ENCODE measurements around the gene ATP1B3.
"Not testable (repeated sequence)": the region's sequence is repeated elsewhere in the genome, so short reads cannot be mapped to it uniquely, and the experiment has no call there.

Gene ATP1B3

DNA sequence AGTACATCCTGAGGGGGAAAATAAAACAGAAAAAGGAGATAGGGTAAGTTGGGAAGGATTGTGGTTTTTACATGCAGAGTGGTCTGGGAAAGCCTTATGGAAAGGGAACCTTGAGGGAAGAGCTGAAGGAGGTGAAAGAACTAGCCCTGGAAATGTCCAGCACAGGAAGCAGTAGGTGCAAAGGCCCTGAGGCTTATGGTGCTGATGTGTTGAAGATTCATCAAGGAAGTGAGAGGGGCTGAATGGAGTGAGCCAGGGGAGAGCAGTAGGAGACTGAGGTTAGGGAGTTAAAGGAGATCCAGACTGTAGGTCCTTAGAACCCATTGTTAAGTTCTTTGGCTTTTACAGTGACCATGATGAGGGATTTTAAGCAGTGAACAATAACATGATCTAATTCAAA is 33.0 kb downstream of the ATP1B3 start:
- peaks cover 37% of the 10 kb centered on the region for H3K36me3 Mint-ChIP-seq (ENCODE audit: low read depth)
- no peak overlapping the region for H3K27ac Mint-ChIP-seq
- H3K4me3 Mint-ChIP-seq, result no peak overlapping the region
- no peaks in the 10 kb centered on the region for H3K27me3 Mint-ChIP-seq (ENCODE audit: low read depth)
- peaks cover 2% of the 10 kb centered on the region for H3K4me1 Mint-ChIP-seq (ENCODE audit: low read depth)
- peaks cover 5% of the 10 kb centered on the region for H3K9me3 Mint-ChIP-seq

DNA sequence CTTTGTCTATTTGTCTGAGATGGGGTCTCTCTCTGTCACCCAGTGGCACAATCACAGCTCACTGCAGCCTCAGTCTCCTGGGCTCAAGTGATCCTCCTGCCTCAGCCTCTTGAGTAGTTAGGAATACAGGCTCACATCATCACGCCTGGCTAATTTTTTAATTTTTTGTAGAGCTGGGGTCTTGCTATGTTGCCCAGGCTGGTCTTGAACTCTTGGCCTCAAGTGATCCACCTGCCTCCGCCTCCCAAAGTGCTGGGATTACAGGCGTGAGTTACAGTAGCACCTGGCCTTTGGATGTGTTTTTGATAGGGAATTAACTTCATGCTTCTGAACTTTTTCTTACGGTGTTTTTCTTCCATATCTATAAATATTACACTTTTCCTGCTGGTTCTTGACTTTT is 33.5 kb downstream of the ATP1B3 start:
- H3K36me3 Mint-ChIP-seq (ENCODE audit: low read depth), result peaks cover 36% of the 10 kb centered on the region
- H3K4me3 Mint-ChIP-seq; H3K4me1 Mint-ChIP-seq (ENCODE audit: low read depth); H3K27ac Mint-ChIP-seq; H3K27me3 Mint-ChIP-seq (ENCODE audit: low read depth); H3K9me3 Mint-ChIP-seq: not testable (repeated sequence)

DNA sequence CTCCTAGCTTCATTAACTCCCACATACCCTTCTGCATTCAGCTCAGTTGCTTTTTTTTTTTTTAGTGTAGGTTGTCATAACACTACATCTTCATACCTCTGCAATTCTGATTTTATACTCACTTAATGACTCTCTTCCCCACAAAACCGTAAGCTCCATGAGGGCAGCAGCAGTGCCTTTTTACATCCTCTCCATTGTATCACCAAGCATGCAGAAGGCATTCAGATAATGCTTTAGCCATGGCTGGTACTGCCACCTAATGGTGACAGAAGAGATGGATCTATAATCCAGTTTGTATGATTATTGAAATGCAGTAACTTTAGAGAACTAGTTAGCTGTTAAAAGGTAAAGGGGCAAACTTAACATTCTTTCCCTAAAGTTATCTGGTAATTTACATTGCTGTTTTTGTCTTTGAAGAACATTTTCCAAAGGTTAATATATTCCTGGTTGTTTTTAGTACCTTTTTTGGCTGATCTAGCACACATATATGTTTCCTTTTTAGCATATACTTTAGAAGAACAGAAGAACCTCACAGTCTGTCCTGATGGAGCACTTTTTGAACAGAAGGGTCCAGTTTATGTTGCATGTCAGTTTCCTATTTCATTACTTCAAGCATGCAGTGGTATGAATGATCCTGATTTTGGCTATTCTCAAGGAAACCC is 36.8 kb downstream of the ATP1B3 start:
- Mint-ChIP-seq H3K4me3 (no peak overlapping the region), H3K4me1 (ENCODE audit: low read depth) (peaks cover 2% of the 10 kb centered on the region), H3K27me3 (ENCODE audit: low read depth) (no peaks in the 10 kb centered on the region), H3K36me3 (ENCODE audit: low read depth) (peaks cover 30% of the 10 kb centered on the region), H3K27ac (no peak overlapping the region), H3K9me3 (peaks cover 5% of the 10 kb centered on the region)

DNA sequence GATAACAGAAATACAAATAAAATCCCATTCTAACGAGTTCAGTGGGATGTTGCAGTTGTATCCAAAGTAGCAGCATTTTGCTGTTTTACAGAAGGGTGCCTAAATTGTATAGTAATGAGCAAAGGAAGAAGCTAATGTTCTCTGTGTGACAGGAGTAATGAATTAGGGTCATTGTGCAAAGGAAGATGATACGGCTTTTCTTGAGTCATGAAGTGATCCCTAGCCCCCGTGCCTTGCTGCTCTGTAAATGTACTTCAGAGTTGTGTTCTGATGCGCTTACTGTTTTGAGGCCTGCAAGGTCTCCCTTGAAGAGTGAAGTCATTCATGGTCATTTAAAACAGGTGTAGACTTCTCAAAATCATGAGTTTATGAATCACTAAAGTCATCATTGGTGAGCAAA is 37.9 kb downstream of the ATP1B3 start:
- H3K4me1 Mint-ChIP-seq (ENCODE audit: low read depth), result peaks cover 2% of the 10 kb centered on the region
- H3K36me3 Mint-ChIP-seq (ENCODE audit: low read depth), result peaks cover 22% of the 10 kb centered on the region
- peaks cover 5% of the 10 kb centered on the region for H3K9me3 Mint-ChIP-seq
- H3K27ac Mint-ChIP-seq, result no peak overlapping the region
- no peak overlapping the region for H3K4me3 Mint-ChIP-seq
- H3K27me3 Mint-ChIP-seq (ENCODE audit: low read depth), result no peaks in the 10 kb centered on the region

DNA sequence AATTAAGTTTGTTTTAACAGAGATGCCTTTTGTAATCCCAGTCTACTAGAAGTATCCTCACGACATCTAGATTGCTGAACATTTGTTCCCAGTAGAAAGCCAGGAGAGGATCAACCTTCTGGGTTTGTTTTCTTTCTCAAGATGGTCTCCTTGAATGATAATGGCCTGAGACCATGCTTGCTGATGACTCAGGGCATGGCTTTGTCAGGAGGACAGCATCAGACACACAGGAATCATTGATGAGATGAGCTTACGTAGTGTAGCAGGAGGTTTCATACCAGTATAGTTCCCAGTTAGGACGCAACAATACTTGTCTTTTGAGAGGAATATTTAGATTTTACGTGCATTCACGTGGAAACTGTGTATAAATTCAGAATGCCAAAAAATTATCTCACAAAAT is 38.6 kb downstream of the ATP1B3 start:
- no peak overlapping the region for H3K4me3 Mint-ChIP-seq
- H3K4me1 Mint-ChIP-seq (ENCODE audit: low read depth), result peaks cover 2% of the 10 kb centered on the region
- peaks cover 5% of the 10 kb centered on the region for H3K9me3 Mint-ChIP-seq
- peaks cover 19% of the 10 kb centered on the region for H3K36me3 Mint-ChIP-seq (ENCODE audit: low read depth)
- H3K27me3 Mint-ChIP-seq (ENCODE audit: low read depth), result no peaks in the 10 kb centered on the region
- no peak overlapping the region for H3K27ac Mint-ChIP-seq

DNA sequence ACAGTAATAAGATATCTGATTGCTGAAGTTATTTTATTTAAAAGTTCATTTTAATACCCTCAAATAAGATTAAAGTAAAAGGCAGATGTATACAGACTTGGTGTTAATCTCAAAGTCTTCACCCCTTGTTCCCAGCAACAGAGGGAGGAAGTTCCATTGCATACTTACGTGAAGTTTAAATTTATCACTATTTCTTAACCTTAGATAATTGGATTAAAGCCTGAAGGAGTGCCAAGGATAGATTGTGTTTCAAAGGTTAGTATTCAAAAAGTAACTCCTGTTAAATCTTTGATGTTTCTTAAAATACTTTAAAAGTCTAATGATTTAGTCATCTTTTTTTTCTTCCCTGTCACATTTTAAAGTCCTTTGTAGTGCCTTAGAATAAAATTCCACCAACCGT is 39.3 kb downstream of the ATP1B3 start:
- H3K27ac Mint-ChIP-seq, result no peak overlapping the region
- H3K4me1 Mint-ChIP-seq (ENCODE audit: low read depth), result no peaks in the 10 kb centered on the region
- H3K27me3 Mint-ChIP-seq (ENCODE audit: low read depth), result no peaks in the 10 kb centered on the region
- H3K36me3 Mint-ChIP-seq (ENCODE audit: low read depth), result peaks cover 16% of the 10 kb centered on the region
- H3K9me3 Mint-ChIP-seq, result peaks cover 5% of the 10 kb centered on the region
- no peak overlapping the region for H3K4me3 Mint-ChIP-seq

DNA sequence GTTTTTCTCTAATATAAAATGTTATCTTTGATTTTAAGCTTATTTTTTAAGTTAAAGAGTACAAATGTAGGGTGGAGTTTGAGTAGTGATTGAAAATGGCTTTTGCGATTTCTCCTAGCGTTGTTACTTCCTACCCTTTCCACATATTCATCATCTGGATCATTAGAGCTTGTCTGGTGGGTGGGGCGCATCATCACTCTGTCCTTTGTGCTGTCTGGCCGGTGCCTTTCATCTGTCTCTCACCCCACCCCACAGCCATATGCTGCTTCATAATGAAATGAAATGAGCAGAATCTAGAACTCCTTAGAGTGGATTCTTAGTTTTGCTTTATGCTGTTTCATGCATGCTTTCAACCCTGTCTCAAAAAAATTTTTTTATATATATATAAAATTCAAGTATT is 44.3 kb downstream of the ATP1B3 start:
- Mint-ChIP-seq H3K36me3 (ENCODE audit: low read depth) (peaks cover 21% of the 10 kb centered on the region), H3K27ac (no peak overlapping the region)

DNA sequence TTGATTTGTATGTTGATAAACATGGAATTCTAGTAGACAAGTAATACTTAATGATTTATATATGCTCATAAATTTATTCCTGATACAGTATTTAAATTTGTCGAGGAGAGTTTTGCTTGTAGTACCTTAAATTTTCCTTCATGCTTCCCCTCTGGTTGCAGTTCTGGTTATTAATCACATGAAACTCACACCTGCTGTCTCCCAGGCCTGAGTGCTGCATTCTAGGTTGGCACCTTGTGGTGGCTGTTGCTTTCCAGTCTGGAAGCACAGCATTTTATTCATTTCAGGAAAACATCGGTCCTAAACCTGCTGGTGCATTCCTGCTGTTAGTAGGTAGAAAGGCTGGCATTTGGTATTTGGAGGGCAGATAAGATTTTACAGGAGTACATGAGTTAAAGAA is 44.9 kb downstream of the ATP1B3 start:
- Mint-ChIP-seq H3K4me3 (no peak overlapping the region), H3K4me1 (ENCODE audit: low read depth) (no peaks in the 10 kb centered on the region), H3K9me3 (no peaks in the 10 kb centered on the region), H3K27me3 (ENCODE audit: low read depth) (no peaks in the 10 kb centered on the region), H3K27ac (no peak overlapping the region), H3K36me3 (ENCODE audit: low read depth) (peaks cover 19% of the 10 kb centered on the region)

More for the DNA sequence above, 44.3 kb downstream of the ATP1B3 start:
- Mint-ChIP-seq H3K9me3 (no peaks in the 10 kb centered on the region), H3K27me3 (ENCODE audit: low read depth) (no peaks in the 10 kb centered on the region), H3K4me3 (no peak overlapping the region), H3K4me1 (ENCODE audit: low read depth) (no peaks in the 10 kb centered on the region)

DNA sequence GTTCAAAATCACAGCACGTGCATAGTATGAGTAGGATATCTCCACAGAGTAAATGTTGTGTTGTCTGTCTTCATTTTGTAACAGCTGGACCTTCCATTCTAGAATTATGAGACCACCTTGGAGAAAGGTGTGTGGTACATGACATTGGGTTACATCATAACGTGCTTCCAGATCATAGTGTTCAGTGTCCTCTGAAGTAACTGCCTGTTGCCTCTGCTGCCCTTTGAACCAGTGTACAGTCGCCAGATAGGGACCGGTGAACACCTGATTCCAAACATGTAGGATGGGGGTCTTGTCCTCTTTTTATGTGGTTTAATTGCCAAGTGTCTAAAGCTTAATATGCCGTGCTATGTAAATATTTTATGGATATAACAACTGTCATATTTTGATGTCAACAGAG is 49.2 kb downstream of the ATP1B3 start:
- not testable (repeated sequence) for H3K4me3 Mint-ChIP-seq; H3K27me3 Mint-ChIP-seq (ENCODE audit: low read depth); H3K4me1 Mint-ChIP-seq (ENCODE audit: low read depth); H3K9me3 Mint-ChIP-seq; H3K27ac Mint-ChIP-seq
- peaks cover 27% of the 10 kb centered on the region for H3K36me3 Mint-ChIP-seq (ENCODE audit: low read depth)

DNA sequence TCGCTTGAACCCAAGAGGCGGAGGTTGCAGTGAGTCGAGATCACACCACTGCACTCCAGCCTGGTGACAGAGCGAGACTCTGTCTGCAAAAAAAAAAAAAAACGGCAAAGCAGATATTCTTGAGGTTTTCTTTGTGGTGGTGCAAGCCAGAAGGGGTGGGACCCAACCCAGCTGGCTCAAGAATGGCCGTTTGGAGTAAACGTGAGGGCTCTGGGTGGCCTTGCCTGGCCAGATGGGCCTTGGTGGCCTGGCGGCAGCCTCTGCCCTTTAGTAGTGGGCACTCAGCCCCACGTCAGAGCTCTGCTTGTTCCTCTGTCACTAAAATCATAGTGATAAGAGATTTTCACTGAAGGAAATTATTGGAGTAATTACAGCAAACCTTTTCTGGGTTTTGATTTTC is 50.5 kb downstream of the ATP1B3 start:
- no peaks in the 10 kb centered on the region for H3K27me3 Mint-ChIP-seq (ENCODE audit: low read depth)
- peaks cover 24% of the 10 kb centered on the region for H3K36me3 Mint-ChIP-seq (ENCODE audit: low read depth)

DNA sequence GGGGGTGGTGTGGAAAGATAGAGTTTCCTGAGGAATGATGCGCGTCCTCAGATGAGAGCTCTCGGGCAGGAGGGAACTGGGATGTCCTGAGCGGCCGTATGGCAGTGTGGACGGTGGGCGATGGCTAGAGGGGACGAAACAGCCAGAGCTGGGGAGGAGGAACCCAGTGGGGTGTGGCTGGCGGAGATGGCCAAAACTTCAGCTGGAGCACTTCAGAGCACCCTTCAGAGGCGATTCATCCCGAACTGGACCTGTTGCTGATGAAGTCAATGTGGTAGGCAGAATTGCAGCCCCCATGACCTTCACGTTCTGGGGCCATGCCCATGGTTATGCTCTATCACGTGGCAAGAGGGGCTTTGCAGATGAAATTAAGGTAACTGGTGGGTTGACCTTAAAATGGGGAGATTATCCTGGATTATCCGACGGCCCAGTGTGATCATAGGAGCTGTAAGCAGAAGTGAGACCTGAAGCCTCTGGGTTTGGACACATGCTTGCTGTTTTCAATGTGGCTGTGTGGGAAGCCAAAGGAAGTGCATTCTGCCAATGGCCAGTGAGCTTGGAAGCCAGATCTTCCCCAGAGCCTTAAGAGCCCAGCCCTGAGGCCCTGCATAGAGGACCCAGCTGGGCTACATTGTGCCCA is 52.3 kb downstream of the ATP1B3 start:
- H3K27ac Mint-ChIP-seq, result no peak overlapping the region
- no peaks in the 10 kb centered on the region for H3K9me3 Mint-ChIP-seq
- no peaks in the 10 kb centered on the region for H3K27me3 Mint-ChIP-seq (ENCODE audit: low read depth)
- H3K36me3 Mint-ChIP-seq (ENCODE audit: low read depth), result peaks cover 15% of the 10 kb centered on the region
- H3K4me1 Mint-ChIP-seq (ENCODE audit: low read depth), result no peaks in the 10 kb centered on the region
- H3K4me3 Mint-ChIP-seq, result no peak overlapping the region

More for the DNA sequence above, 50.5 kb downstream of the ATP1B3 start:
- no peaks in the 10 kb centered on the region for H3K9me3 Mint-ChIP-seq
- no peaks in the 10 kb centered on the region for H3K4me1 Mint-ChIP-seq (ENCODE audit: low read depth)
- H3K4me3 Mint-ChIP-seq, result no peak overlapping the region
- H3K27ac Mint-ChIP-seq, result no peak overlapping the region

DNA sequence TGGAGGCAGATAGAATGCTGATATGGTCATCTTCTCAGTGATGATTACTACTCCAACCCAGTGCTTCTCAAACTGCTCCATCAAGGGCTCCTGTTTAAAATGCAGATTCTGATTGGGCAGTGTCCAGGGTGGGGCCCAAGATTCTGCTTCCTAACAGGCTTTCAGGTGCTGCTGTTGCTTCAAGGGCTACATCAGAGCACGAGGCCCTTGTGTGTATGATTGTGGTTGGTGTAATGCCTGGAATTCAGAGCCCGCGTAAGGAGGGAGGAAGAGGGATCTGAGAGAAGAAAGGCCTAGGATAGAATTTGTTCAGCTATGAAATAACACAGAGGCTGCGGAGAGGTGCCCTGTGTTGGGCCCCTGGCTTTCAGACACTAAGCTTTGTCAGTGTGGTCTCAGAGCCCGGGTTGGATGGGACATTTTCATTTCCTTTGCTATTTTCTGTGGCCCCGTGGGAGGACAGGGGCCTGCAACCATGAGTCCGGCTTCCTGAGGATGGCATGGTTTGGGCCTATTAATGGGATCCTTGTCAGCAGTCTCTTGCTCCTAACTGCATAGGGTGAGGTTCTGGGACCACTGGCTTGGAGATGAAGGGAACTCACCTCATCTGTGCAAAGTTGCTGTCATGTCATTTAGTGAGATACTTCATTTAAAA is 53.0 kb downstream of the ATP1B3 start:
- no peak overlapping the region for H3K4me3 Mint-ChIP-seq
- H3K9me3 Mint-ChIP-seq, result no peaks in the 10 kb centered on the region
- H3K36me3 Mint-ChIP-seq (ENCODE audit: low read depth), result peaks cover 13% of the 10 kb centered on the region
- H3K4me1 Mint-ChIP-seq (ENCODE audit: low read depth), result no peaks in the 10 kb centered on the region
- no peak overlapping the region for H3K27ac Mint-ChIP-seq
- no peaks in the 10 kb centered on the region for H3K27me3 Mint-ChIP-seq (ENCODE audit: low read depth)

DNA sequence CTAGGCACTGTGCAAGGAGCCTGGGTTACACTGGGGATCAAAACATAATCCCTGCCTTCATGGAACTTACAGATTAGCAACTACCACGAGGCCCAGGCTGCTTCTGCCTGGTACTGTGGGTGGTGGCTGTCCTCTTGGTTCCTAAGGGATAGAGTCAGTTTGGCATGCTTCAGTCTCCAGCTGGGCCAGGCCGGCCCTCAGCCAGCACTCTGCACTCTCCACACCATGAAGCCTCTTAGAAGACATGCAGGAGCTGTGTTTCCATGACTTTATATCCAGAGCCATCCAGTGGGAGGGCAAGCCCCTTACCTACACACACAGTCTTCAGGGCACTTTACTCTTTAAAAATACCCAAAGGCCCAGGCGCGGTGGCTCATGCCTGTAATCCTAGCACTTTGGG is 54.4 kb downstream of the ATP1B3 start:
- Mint-ChIP-seq H3K27ac (no peak overlapping the region), H3K9me3 (no peaks in the 10 kb centered on the region), H3K27me3 (ENCODE audit: low read depth) (no peaks in the 10 kb centered on the region), H3K4me3 (no peak overlapping the region), H3K4me1 (ENCODE audit: low read depth) (no peaks in the 10 kb centered on the region), H3K36me3 (ENCODE audit: low read depth) (peaks cover 10% of the 10 kb centered on the region)

DNA sequence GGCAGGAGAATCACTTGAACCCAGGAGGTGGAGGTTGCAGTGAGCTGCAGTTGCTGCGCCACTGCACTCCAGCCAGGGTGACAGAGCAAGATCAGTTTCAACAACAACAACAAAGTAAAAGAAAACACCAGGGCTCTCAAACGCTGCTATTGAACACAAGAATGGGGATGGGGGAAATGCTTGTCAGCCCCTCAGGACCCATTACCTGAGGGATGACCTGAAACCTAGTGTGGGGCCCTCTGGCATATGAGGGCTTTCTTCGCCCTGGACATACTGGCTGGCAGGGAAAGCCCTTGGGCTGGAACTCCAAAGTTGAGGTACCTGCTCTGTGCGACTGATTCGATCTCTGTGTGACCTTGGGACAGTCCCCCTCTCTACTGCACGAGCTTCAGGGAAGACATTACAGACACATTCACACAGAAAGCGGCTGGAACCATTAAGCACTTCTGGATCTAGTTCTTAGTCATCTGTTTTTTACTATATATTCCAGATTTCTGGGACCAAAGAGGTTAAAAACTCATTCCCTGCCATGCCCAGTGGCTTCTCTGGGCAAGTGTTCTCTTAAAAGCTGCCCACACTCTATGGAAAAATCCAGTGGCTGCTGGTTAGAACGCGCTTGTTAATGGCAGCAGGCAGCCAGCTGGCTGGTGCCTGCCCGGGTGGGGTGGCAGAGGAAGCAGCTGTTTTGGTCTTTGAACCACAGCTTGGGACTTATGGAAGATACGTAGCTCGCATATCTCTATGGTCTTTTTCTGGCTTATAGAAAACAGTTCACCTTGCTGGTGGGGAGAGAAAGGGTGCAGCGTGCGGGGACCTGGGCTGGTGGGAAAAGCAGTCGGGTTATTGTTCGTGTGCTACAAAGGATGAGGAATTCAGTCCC is 57.2 kb downstream of the ATP1B3 start:
- Mint-ChIP-seq H3K4me3 (no peak overlapping the region), H3K27ac (no peak overlapping the region), H3K4me1 (ENCODE audit: low read depth) (no peaks in the 10 kb centered on the region), H3K27me3 (ENCODE audit: low read depth) (no peaks in the 10 kb centered on the region), H3K9me3 (no peaks in the 10 kb centered on the region), H3K36me3 (ENCODE audit: low read depth) (no peaks in the 10 kb centered on the region)
